HepG2 (cell line): Measurements from ENCODE around the gene PIEZO1. TPM values are rescaled to one million over a fixed set of nuclear protein-coding genes. Genes with fewer than 3 reads are reported as not detected.

Experiments used
- ATAC-seq: fragments of 200-7000 bp; cut with Tn5 transposase; 3 replicates; pipeline ENCODE4 v1.9.1; 2020; ENCODE audit warnings: mild to moderate bottlenecking, moderate library complexity
- BruUV-seq: library from RNA; stranded (reverse); fragments of 400-500 nt; replicated peaks from 2 replicates; lab custom pipeline; 2021; lab: Mats Ljungman, UMichigan
- CTCF ChIA-PET: fragments of 300-600 bp; formaldehyde crosslinking; extraction: SDS; loops from one replicate; lab custom pipeline; 2021; ENCODE audit warnings: low total read pairs, inconsistent platforms, low intra/inter-chr PET ratio; lab: Yijun Ruan, JAX
- POLR2A ChIA-PET: fragments of 350-600 bp; sonication (Branson Sonifier 250); formaldehyde crosslinking; loops from one replicate; lab custom pipeline; 2020; ENCODE audit warnings: antibody characterized with exemption, inconsistent platforms; lab: Yijun Ruan, JAX
- DNase-seq: peaks from one replicate; pipeline ENCODE4 v3.0.0-alpha.2; 2015; ENCODE audit warnings: low spot score
- FAIRE-seq: peaks from 3 replicates; lab custom pipeline; 2011; peaks lifted over from hg19 to GRCh38; lab: Jason Lieb, UNC
- H2AFZ ChIP-seq: one replicate; pipeline ENCODE4 v1.6.1; 2011; ENCODE audit warnings: low read length, inconsistent platforms
- H3K27ac ChIP-seq: fragments of 300-600 bp; 3 replicates; pipeline ENCODE4 v1.8.0; 2011; ENCODE audit warnings: mixed run types, mild to moderate bottlenecking, mixed read lengths, low read length, inconsistent platforms; ENCODE audit not compliant: insufficient read depth; ENCODE audit errors: extremely low read length
- H3K27me3 ChIP-seq, 2 experiments: fragments of 200-600 bp in 1 of 2; 2 replicates in 1 of 2; 3 replicates in 1 of 2; pipeline versions ENCODE4 v1.6.0 to v1.8.0; 2011; ENCODE audit warnings: low read length in 2 of 2, mild to moderate bottlenecking in 2 of 2, moderate library complexity in 2 of 2, inconsistent platforms in 1 of 2; ENCODE audit not compliant: insufficient read depth in 2 of 2, control insufficient read depth in 1 of 2
- H3K36me3 ChIP-seq, 2 experiments: fragments of 200-600 bp in 1 of 2; replicated peaks in 1 of 2; 2 replicates in 1 of 2; 3 replicates in 1 of 2; pipeline versions ENCODE4 v1.5.1 to v1.8.0; 2011; ENCODE audit warnings: low read length in 2 of 2, inconsistent platforms in 1 of 2; ENCODE audit not compliant: insufficient read depth in 2 of 2, control insufficient read depth in 1 of 2
- H3K4me1 ChIP-seq: 2 replicates; pipeline ENCODE4 v1.5.1; 2012; ENCODE audit warnings: low read length, inconsistent platforms; ENCODE audit not compliant: insufficient read depth
- H3K4me2 ChIP-seq: 2 replicates; pipeline ENCODE4 v1.6.0; 2011; ENCODE audit warnings: low read depth, low read length, inconsistent platforms
- H3K4me3 ChIP-seq, 3 experiments: fragments of 200-600 bp in 1 of 3; sonication (generic), shearing (Covaris generic) in 1 of 3; replicated peaks in 1 of 3; 2 replicates each; pipeline ENCODE4 v1.5.1; 2011 to 2016; ENCODE audit warnings: low read length in 3 of 3, inconsistent platforms in 2 of 3, low read depth in 2 of 3, mild to moderate bottlenecking in 2 of 3, control low read depth in 1 of 3, mixed read lengths in 1 of 3; ENCODE audit not compliant: insufficient read depth in 1 of 3
- H3K79me2 ChIP-seq: one replicate; pipeline ENCODE4 v1.6.1; 2011; ENCODE audit warnings: low read length, inconsistent platforms; ENCODE audit not compliant: insufficient read depth
- H3K9ac ChIP-seq: 2 replicates; pipeline ENCODE4 v1.6.0; 2011; ENCODE audit warnings: mild to moderate bottlenecking, low read depth, low read length, inconsistent platforms; ENCODE audit not compliant: insufficient read depth
- H3K9me3 ChIP-seq: 2 replicates; pipeline ENCODE4 v1.5.1; 2012; ENCODE audit warnings: mild to moderate bottlenecking, low read length
- H4K20me1 ChIP-seq: 2 replicates; pipeline ENCODE4 v1.6.0; 2011; ENCODE audit warnings: inconsistent platforms, mild to moderate bottlenecking, low read length, moderate library complexity; ENCODE audit not compliant: insufficient read depth
- BRCA1 ChIP-seq: sonication (generic); formaldehyde crosslinking; IDR thresholded peaks from 2 replicates; pipeline ENCODE4 v1.4.0; 2020; ENCODE audit warnings: missing genetic modification reagents
- MYNN ChIP-seq: sonication (generic); formaldehyde crosslinking; IDR thresholded peaks from 2 replicates; pipeline ENCODE4 v1.4.0; 2020; ENCODE audit warnings: mild to moderate bottlenecking, low read depth, missing genetic modification reagents
- TARDBP ChIP-seq: sonication (generic); formaldehyde crosslinking; IDR thresholded peaks from 2 replicates; pipeline ENCODE4 v1.8.0; 2022; ENCODE audit warnings: mild to moderate bottlenecking, missing genetic modification reagents
- ZNF773 ChIP-seq: sonication (generic); formaldehyde crosslinking; IDR thresholded peaks from 2 replicates; pipeline ENCODE4 v1.4.0; 2020; ENCODE audit warnings: missing genetic modification reagents, borderline replicate concordance
- WGBS: methylation state at CpG from one replicate; pipeline ENCODE4 v1.1.6; 2017; ENCODE audit warnings: low lambda C conversion rate; 5-methylcytosine and 5-hydroxymethylcytosine counted together
- in situ Hi-C: cut with HindIII; loops from 2 replicates; pipeline ENCODE4 v1.10.0; 2017; ENCODE audit warnings: low pct_unique_long_range_greater_than_20kb; ENCODE audit not compliant: extremely low pct_ligation_motif_present
- intact Hi-C: fragments of 100-400 bp; cut with micrococcal nuclease; formaldehyde crosslinking; loops from one replicate; pipeline ENCODE4 v1.10.0; 2022; ENCODE audit not compliant: unreplicated experiment
- polyA plus RNA-seq, 8 experiments: library from polyadenylated mRNA; depleted of rRNA in 3 of 8; stranded (reverse) in 7 of 8; unstranded in 1 of 8; fragments of >200 nt; fragmentation: Illumina TruSeq in 4 of 8; extraction: Trizol in 4 of 8; gene quantifications; 2 replicates each; pipeline versions ENCODE4 v1.2.1 to v1.2.3, GENCODE V29; 2011 to 2016; ENCODE audit warnings: low read depth in 4 of 8, missing spikeins in 1 of 8, mixed read lengths in 1 of 8; ENCODE audit not compliant: insufficient read depth in 1 of 8
- total RNA-seq, 5 experiments: library from RNA; depleted of rRNA; stranded (reverse); fragments of >200 nt; fragmentation: Illumina TruSeq; extraction: Trizol; gene quantifications; 2 replicates each; pipeline ENCODE4 v1.2.3, GENCODE V29; 2016; ENCODE audit warnings: low read depth in 1 of 5
- TF ChIP-seq, protein P1 (sequence below): fragments of 450-650 bp; IDR thresholded peaks from 2 replicates; pipeline ENCODE4 v1.6.1; 2016
- TF ChIP-seq, protein P2 (sequence below): sonication (generic); formaldehyde crosslinking; IDR thresholded peaks from 2 replicates; pipeline ENCODE4 v1.5.0; 2020; ENCODE audit warnings: mild to moderate bottlenecking, low read depth, missing genetic modification reagents, borderline replicate concordance

PIEZO1 gene
- total and polyA plus RNA-seq, 2 of the 13 experiments (the other 11 are each of a cell fraction or from before 2014, with no cell fraction given) = 67.9 to 85.0 TPM

DNA sequence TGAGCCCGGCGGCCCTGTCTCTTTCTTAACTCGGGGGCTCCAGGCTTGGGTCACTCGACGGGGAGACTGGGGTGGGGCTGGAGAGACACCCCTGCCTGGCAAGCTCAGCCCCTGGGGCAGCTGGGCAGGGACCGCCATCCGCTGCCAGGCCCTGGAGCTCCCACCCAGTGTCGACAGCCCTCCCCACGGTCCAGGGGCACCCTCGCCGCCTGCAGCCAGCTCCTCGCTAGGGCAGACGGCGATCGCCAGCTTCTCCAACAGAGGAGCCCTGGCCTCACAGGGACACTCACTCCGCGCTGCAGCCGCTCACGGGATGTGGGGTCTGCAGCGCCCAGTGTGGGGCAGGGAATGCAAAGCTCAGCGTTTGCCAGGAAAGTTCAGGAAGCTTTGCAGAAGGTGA is 42.7 kb upstream of the PIEZO1 start:
- TF ChIP-seq ZNF773 (CRISPR knock-in tag) (no peak), MYNN (no peak), TARDBP (no peak), BRCA1 (CRISPR knock-in tag) (no peak)
- TF ChIP-seq, protein P1, sequence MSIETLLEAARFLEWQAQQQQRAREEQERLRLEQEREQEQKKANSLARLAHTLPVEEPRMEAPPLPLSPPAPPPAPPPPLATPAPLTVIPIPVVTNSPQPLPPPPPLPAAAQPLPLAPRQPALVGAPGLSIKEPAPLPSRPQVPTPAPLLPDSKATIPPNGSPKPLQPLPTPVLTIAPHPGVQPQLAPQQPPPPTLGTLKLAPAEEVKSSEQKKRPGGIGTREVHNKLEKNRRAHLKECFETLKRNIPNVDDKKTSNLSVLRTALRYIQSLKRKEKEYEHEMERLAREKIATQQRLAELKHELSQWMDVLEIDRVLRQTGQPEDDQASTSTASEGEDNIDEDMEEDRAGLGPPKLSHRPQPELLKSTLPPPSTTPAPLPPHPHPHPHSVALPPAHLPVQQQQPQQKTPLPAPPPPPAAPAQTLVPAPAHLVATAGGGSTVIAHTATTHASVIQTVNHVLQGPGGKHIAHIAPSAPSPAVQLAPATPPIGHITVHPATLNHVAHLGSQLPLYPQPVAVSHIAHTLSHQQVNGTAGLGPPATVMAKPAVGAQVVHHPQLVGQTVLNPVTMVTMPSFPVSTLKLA = no peak
- TF ChIP-seq, protein P2, sequence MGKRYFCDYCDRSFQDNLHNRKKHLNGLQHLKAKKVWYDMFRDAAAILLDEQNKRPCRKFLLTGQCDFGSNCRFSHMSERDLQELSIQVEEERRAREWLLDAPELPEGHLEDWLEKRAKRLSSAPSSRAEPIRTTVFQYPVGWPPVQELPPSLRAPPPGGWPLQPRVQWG (CRISPR knock-in tag) = no peak
- TF ChIP-seq, all 625 proteins: peak for 0
- Histone ChIP-seq H3K27ac (no peak overlapping the region), H4K20me1 (no peaks in the 10 kb centered on the region), H3K4me3 (no peak overlapping the region), H3K9me3 (no peaks in the 10 kb centered on the region), H3K27me3 (no peaks in the 10 kb centered on the region), H3K4me1 (0 out of 2 replicates have a peak, but pooled peaks cover 7% of the 10 kb centered on the region), H3K36me3 (no peaks in the 10 kb centered on the region), H3K9ac (no peak overlapping the region), H3K4me2 (no peak overlapping the region), H2AFZ (no peak overlapping the region), H3K79me2 (no peaks in the 10 kb centered on the region)
- intact Hi-C loops = no loop called here
- no peak for ATAC-seq
- FAIRE-seq = no peak
- WGBS = 90% methylated on average over 13 of the region's 21 CpGs
- BruUV-seq = no TSS peak
- in situ Hi-C loops = no loop called here
- no peak for DNase-seq
- ChIA-PET POLR2A (no interaction called here), CTCF (no interaction called here)
